ENCODE results near the gene SLC35C1.

DNA sequence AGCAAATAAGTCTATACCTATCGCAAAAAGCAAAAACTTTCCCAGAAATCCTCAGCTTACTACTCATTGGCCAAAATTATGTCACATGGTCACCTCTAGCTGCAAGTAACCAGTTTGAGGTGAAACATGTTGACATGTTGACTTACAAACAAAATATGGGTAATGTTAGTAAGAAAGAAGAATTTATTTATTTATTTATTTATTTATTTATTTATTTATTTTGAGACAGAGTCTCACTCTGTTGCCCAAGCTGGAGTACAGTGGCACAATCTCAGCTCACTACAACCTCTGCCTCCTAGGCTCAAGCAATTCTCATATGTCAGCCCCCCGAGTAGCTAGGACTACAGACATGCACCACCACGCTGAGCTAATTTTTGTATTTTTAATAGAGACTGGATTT is 5.4 kb upstream of the SLC35C1 start:
- TF ChIP-seq EZH2 (IDR thresholded peaks at IDR 0.05) = no peak
- no peak for TF ChIP-seq POLR2AphosphoS5 (IDR thresholded peaks at IDR 0.05; ENCODE audit: borderline replicate concordance, low read depth, low read length)

Data from SK-N-MC (cell line).